Liver (tissue), 3 donors: ENCODE results near the gene LRRC23.

Experiments
- EGR1 ChIP-seq, 2 donors: IDR thresholded peaks; 2 replicates each; pipeline ENCODE4 v1.6.1; 2016 to 2018; ENCODE audit warnings: antibody characterized with exemption in 2 of 2, low read depth in 2 of 2
- FOXA1 ChIP-seq: IDR thresholded peaks from 2 replicates; pipeline ENCODE4 v1.6.1; 2016; ENCODE audit warnings: antibody characterized with exemption
- GABPA ChIP-seq, 2 donors: IDR thresholded peaks in 1 of 2; conservative IDR thresholded peaks in 1 of 2; 2 replicates each; pipeline ENCODE4 v1.6.1; 2016; ENCODE audit warnings: antibody characterized with exemption in 2 of 2, mild to moderate bottlenecking in 1 of 2, moderate library complexity in 1 of 2
- HNF4A ChIP-seq, 2 donors: conservative IDR thresholded peaks; 2 replicates each; pipeline ENCODE4 v1.6.1; 2016; ENCODE audit warnings: antibody characterized with exemption in 2 of 2, mild to moderate bottlenecking in 2 of 2
- JUND ChIP-seq, 2 donors: IDR thresholded peaks; 2 replicates each; pipeline ENCODE4 v1.6.1; 2016; ENCODE audit warnings: antibody characterized with exemption in 2 of 2
- RAD21 ChIP-seq, 2 donors: IDR thresholded peaks; 2 replicates each; pipeline ENCODE4 v1.6.1; 2016; ENCODE audit warnings: antibody characterized with exemption in 2 of 2, mild to moderate bottlenecking in 2 of 2
- SP1 ChIP-seq: IDR thresholded peaks from 2 replicates; pipeline ENCODE4 v1.6.1; 2018; ENCODE audit warnings: antibody characterized with exemption, mild to moderate bottlenecking
- TAF1 ChIP-seq: conservative IDR thresholded peaks from 2 replicates; pipeline ENCODE4 v1.6.1; 2016; ENCODE audit warnings: antibody characterized with exemption, mild to moderate bottlenecking
- TF ChIP-seq, protein P1 (sequence below): fragments of 150-350 bp; IDR thresholded peaks from 2 replicates; pipeline ENCODE4 v1.5.1; 2017; ENCODE audit warnings: improper control_type of control experiment, low read depth, low read length; ENCODE audit not compliant: missing input control
- TF ChIP-seq, protein P2 (sequence below): IDR thresholded peaks from 2 replicates; pipeline ENCODE4 v1.6.1; 2016; ENCODE audit warnings: antibody characterized with exemption
- TF ChIP-seq, protein P3 (sequence below): IDR thresholded peaks from 2 replicates; pipeline ENCODE4 v1.6.1; 2016; ENCODE audit warnings: antibody characterized with exemption, mild to moderate bottlenecking
- TF ChIP-seq, protein P4 (sequence below): IDR thresholded peaks from 2 replicates; pipeline ENCODE4 v1.6.1; 2016; ENCODE audit warnings: antibody characterized with exemption
- donor health status: healthy.
- donor health status: healthy.

DNA sequence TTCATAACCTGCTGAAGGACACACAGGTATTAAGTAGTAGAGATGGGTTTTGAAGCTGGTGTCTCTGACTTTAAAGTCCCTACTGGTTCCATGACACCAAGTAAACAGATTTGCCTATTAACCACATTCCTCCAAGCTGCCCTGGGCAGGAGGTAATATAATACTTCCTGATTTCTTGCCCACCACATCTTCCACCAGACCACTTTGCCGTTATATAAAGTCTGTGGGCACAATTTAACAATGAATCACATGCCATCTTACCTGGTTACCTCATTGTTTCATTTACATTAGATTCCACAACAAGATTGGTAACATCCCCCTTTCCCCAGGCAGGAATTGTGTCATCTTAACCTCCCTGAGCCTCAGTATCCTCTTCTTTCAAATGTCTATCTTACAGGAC, 900 bp upstream of the LRRC23 start:
- TF ChIP-seq, protein P1, sequence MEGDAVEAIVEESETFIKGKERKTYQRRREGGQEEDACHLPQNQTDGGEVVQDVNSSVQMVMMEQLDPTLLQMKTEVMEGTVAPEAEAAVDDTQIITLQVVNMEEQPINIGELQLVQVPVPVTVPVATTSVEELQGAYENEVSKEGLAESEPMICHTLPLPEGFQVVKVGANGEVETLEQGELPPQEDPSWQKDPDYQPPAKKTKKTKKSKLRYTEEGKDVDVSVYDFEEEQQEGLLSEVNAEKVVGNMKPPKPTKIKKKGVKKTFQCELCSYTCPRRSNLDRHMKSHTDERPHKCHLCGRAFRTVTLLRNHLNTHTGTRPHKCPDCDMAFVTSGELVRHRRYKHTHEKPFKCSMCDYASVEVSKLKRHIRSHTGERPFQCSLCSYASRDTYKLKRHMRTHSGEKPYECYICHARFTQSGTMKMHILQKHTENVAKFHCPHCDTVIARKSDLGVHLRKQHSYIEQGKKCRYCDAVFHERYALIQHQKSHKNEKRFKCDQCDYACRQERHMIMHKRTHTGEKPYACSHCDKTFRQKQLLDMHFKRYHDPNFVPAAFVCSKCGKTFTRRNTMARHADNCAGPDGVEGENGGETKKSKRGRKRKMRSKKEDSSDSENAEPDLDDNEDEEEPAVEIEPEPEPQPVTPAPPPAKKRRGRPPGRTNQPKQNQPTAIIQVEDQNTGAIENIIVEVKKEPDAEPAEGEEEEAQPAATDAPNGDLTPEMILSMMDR, result no peak
- TF ChIP-seq, protein P2, sequence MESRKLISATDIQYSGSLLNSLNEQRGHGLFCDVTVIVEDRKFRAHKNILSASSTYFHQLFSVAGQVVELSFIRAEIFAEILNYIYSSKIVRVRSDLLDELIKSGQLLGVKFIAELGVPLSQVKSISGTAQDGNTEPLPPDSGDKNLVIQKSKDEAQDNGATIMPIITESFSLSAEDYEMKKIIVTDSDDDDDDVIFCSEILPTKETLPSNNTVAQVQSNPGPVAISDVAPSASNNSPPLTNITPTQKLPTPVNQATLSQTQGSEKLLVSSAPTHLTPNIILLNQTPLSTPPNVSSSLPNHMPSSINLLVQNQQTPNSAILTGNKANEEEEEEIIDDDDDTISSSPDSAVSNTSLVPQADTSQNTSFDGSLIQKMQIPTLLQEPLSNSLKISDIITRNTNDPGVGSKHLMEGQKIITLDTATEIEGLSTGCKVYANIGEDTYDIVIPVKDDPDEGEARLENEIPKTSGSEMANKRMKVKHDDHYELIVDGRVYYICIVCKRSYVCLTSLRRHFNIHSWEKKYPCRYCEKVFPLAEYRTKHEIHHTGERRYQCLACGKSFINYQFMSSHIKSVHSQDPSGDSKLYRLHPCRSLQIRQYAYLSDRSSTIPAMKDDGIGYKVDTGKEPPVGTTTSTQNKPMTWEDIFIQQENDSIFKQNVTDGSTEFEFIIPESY, result no peak
- no peak for TF ChIP-seq RAD21 (IDR thresholded peaks at IDR 0.05)
- TF ChIP-seq SP1, result no peak
- TF ChIP-seq, protein P3, sequence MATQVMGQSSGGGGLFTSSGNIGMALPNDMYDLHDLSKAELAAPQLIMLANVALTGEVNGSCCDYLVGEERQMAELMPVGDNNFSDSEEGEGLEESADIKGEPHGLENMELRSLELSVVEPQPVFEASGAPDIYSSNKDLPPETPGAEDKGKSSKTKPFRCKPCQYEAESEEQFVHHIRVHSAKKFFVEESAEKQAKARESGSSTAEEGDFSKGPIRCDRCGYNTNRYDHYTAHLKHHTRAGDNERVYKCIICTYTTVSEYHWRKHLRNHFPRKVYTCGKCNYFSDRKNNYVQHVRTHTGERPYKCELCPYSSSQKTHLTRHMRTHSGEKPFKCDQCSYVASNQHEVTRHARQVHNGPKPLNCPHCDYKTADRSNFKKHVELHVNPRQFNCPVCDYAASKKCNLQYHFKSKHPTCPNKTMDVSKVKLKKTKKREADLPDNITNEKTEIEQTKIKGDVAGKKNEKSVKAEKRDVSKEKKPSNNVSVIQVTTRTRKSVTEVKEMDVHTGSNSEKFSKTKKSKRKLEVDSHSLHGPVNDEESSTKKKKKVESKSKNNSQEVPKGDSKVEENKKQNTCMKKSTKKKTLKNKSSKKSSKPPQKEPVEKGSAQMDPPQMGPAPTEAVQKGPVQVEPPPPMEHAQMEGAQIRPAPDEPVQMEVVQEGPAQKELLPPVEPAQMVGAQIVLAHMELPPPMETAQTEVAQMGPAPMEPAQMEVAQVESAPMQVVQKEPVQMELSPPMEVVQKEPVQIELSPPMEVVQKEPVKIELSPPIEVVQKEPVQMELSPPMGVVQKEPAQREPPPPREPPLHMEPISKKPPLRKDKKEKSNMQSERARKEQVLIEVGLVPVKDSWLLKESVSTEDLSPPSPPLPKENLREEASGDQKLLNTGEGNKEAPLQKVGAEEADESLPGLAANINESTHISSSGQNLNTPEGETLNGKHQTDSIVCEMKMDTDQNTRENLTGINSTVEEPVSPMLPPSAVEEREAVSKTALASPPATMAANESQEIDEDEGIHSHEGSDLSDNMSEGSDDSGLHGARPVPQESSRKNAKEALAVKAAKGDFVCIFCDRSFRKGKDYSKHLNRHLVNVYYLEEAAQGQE, result no peak
- TF ChIP-seq JUND (IDR thresholded peaks at IDR 0.05), result no peak
- TF ChIP-seq, protein P4, sequence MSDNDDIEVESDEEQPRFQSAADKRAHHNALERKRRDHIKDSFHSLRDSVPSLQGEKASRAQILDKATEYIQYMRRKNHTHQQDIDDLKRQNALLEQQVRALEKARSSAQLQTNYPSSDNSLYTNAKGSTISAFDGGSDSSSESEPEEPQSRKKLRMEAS, result no peak
- no peak for TF ChIP-seq EGR1 (IDR thresholded peaks at IDR 0.05; ENCODE audit: low read depth in 2 of 2)
- TF ChIP-seq TAF1, result no peak
- no peak for TF ChIP-seq GABPA (IDR thresholded peaks at IDR 0.05 in 1 of 2, conservative IDR thresholded peaks at IDR 0.05 in 1 of 2)
- no peak for TF ChIP-seq FOXA1
- no peak for TF ChIP-seq HNF4A (conservative IDR thresholded peaks at IDR 0.05)
